ENCODE results near the gene ELMO1. TPM values are rescaled to one million over a fixed set of nuclear protein-coding genes. Genes with fewer than 3 reads are reported as not detected.

The ELMO1 gene
- total and polyA plus RNA-seq, 4 donors: 29.2 to 98.3 (median 86.8) TPM

GRCh38 chr7:37265006-37265405 lies 183.7 kb downstream of the ELMO1 start:
- 94% methylated on average over 1 of the region's 1 CpG for WGBS (ENCODE audit: insufficient coverage)
- DNase-seq (ENCODE audit: low read depth in 4 of 6, low spot score in 6 of 6): no peak
- no peak overlapping the region for H3K27ac ChIP-seq (ENCODE audit: low read depth, low read length)

DNA sequence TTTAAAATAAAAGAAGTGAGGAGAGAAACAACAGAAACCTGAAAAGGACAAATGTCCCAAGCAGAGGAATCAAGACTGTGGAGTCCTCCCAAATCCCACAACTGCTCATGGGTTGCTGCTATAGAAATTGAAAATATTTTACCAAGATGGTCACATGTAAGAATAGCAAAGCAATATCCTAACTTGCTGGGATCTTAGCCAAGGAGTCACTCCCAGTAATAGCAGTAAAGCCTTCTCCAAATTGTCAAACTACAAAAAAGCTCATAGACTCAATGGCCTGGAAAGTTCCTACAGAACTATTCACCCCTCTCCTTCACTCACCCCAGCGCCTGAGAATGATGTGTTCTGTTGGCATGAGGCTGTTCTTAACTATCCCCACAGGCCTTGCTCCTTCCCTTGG lies 186.5 kb downstream of the ELMO1 start:
- no peak overlapping the region for H3K27ac ChIP-seq (ENCODE audit: low read depth, low read length)

More at GRCh38 chr7:37265006-37265405, 183.7 kb downstream of the ELMO1 start:
- Histone ChIP-seq H3K27me3 (ENCODE audit: control insufficient read depth, insufficient read depth, low read length) (no peaks in the 10 kb centered on the region), H3K9me3 (ENCODE audit: control insufficient read depth, insufficient read depth, low read length) (no peaks in the 10 kb centered on the region), H3K4me1 (ENCODE audit: control insufficient read depth, insufficient read depth, low read length) (no peaks in the 10 kb centered on the region), H3K36me3 (ENCODE audit: control insufficient read depth, insufficient read depth, low read length) (no peaks in the 10 kb centered on the region), H3K4me3 (ENCODE audit: low read depth, low read length) (no peak overlapping the region)

GRCh38 chr7:37259319-37259821 lies 189.3 kb downstream of the ELMO1 start:
- Histone ChIP-seq H3K4me1 (ENCODE audit: control insufficient read depth, insufficient read depth, low read length) (no peaks in the 10 kb centered on the region), H3K27ac (ENCODE audit: low read depth, low read length) (no peak overlapping the region), H3K4me3 (ENCODE audit: low read depth, low read length) (no peak overlapping the region), H3K27me3 (ENCODE audit: control insufficient read depth, insufficient read depth, low read length) (no peaks in the 10 kb centered on the region), H3K9me3 (ENCODE audit: control insufficient read depth, insufficient read depth, low read length) (no peaks in the 10 kb centered on the region), H3K36me3 (ENCODE audit: control insufficient read depth, insufficient read depth, low read length) (no peaks in the 10 kb centered on the region)
- DNase-seq (ENCODE audit: low read depth in 4 of 6, low spot score in 6 of 6): peak in 1 of 6 donors; percentile 48
- 61% methylated on average over 5 of the region's 11 CpGs for WGBS (ENCODE audit: insufficient coverage)

More for the DNA sequence above, 186.5 kb downstream of the ELMO1 start:
- H3K4me1 ChIP-seq (ENCODE audit: control insufficient read depth, insufficient read depth, low read length): no peaks in the 10 kb centered on the region
- no peak overlapping the region for H3K4me3 ChIP-seq (ENCODE audit: low read depth, low read length)
- DNase-seq (ENCODE audit: low read depth in 4 of 6, low spot score in 6 of 6): no peak
- no peaks in the 10 kb centered on the region for H3K9me3 ChIP-seq (ENCODE audit: control insufficient read depth, insufficient read depth, low read length)
- WGBS (ENCODE audit: insufficient coverage): no CpG with 5 or more reads among the region's 1 CpG
- H3K27me3 ChIP-seq (ENCODE audit: control insufficient read depth, insufficient read depth, low read length): no peaks in the 10 kb centered on the region
- H3K36me3 ChIP-seq (ENCODE audit: control insufficient read depth, insufficient read depth, low read length): no peaks in the 10 kb centered on the region

GRCh38 chr7:37256631-37257030 lies 192.0 kb downstream of the ELMO1 start:
- Histone ChIP-seq H3K9me3 (ENCODE audit: control insufficient read depth, insufficient read depth, low read length) (no peaks in the 10 kb centered on the region), H3K27me3 (ENCODE audit: control insufficient read depth, insufficient read depth, low read length) (no peaks in the 10 kb centered on the region), H3K36me3 (ENCODE audit: control insufficient read depth, insufficient read depth, low read length) (no peaks in the 10 kb centered on the region), H3K4me3 (ENCODE audit: low read depth, low read length) (no peak overlapping the region), H3K4me1 (ENCODE audit: control insufficient read depth, insufficient read depth, low read length) (no peaks in the 10 kb centered on the region), H3K27ac (ENCODE audit: low read depth, low read length) (no peak overlapping the region)
- no peak for DNase-seq (ENCODE audit: low read depth in 4 of 6, low spot score in 6 of 6)

DNA sequence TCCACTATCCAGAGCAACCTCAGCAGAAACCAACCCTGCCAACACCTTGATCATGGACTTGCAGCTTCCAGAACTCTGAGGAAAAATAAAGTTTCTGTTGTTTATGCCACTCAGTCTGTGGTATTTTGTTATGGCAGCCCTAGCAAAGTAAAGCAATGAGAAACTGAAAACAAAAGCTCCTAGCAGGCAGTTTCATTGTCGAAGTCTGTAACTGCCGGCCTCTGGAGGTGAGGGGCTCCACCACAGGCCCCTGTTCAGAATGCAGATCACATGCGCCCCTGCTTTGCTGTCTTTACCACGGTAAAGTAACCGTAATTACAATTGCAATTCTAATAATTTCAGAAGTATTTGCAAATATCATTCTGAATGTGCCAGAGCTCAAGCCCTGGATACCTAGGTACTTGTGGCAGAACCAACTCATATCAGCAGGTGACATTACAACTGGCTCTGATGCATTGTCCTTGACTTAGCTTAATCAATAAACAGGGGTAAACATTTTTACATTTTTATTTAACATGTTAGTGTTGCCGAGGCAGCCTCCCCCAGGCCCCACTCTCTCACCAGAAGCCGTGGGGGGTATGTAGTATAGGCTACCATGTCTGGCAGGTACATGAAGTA lies 193.2 kb downstream of the ELMO1 start:
- WGBS (ENCODE audit: insufficient coverage): 51% methylated on average over 2 of the region's 7 CpGs
- no peaks in the 10 kb centered on the region for H3K36me3 ChIP-seq (ENCODE audit: control insufficient read depth, insufficient read depth, low read length)
- H3K4me1 ChIP-seq (ENCODE audit: control insufficient read depth, insufficient read depth, low read length): no peaks in the 10 kb centered on the region
- no peak overlapping the region for H3K4me3 ChIP-seq (ENCODE audit: low read depth, low read length)
- H3K9me3 ChIP-seq (ENCODE audit: control insufficient read depth, insufficient read depth, low read length): no peaks in the 10 kb centered on the region
- no peaks in the 10 kb centered on the region for H3K27me3 ChIP-seq (ENCODE audit: control insufficient read depth, insufficient read depth, low read length)
- no peak overlapping the region for H3K27ac ChIP-seq (ENCODE audit: low read depth, low read length)
- no peak for DNase-seq (ENCODE audit: low read depth in 4 of 6, low spot score in 6 of 6)

- no peak overlapping the region for H3K27ac ChIP-seq (ENCODE audit: low read depth, low read length)
- DNase-seq (ENCODE audit: low read depth in 4 of 6, low spot score in 6 of 6): no peak
These were observed 197.4 kb downstream of the ELMO1 start for GRCh38 chr7:37251222-37251621.

DNA sequence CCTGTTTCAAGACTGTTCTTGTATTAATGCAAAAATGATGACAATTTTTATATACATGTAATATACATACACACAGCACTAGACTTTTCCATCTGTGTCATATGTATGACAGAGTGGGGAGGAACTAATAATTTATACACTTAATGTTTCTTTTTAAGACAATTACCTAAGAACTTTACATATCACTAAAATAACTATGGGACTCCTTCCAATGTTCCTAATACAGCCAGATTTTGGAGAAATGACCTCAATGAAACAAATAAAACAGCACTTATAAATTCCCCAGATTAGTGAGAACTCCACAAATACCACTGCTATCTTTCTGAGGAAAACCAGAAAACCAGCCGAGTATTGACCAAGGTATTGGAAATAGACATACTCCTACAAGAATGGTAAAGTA lies 199.4 kb downstream of the ELMO1 start:
- no peaks in the 10 kb centered on the region for H3K27me3 ChIP-seq (ENCODE audit: control insufficient read depth, insufficient read depth, low read length)
- H3K4me1 ChIP-seq (ENCODE audit: control insufficient read depth, insufficient read depth, low read length): peaks cover 4% of the 10 kb centered on the region
- DNase-seq (ENCODE audit: low read depth in 4 of 6, low spot score in 6 of 6): no peak
- H3K9me3 ChIP-seq (ENCODE audit: control insufficient read depth, insufficient read depth, low read length): no peaks in the 10 kb centered on the region
- no CpG with 5 or more reads among the region's 1 CpG for WGBS (ENCODE audit: insufficient coverage)
- no peak overlapping the region for H3K4me3 ChIP-seq (ENCODE audit: low read depth, low read length)
- H3K36me3 ChIP-seq (ENCODE audit: control insufficient read depth, insufficient read depth, low read length): no peaks in the 10 kb centered on the region
- no peak overlapping the region for H3K27ac ChIP-seq (ENCODE audit: low read depth, low read length)

More at GRCh38 chr7:37251222-37251621, 197.4 kb downstream of the ELMO1 start:
- Histone ChIP-seq H3K9me3 (ENCODE audit: control insufficient read depth, insufficient read depth, low read length) (no peaks in the 10 kb centered on the region), H3K27me3 (ENCODE audit: control insufficient read depth, insufficient read depth, low read length) (no peaks in the 10 kb centered on the region), H3K4me1 (ENCODE audit: control insufficient read depth, insufficient read depth, low read length) (peaks cover 4% of the 10 kb centered on the region), H3K36me3 (ENCODE audit: control insufficient read depth, insufficient read depth, low read length) (no peaks in the 10 kb centered on the region), H3K4me3 (ENCODE audit: low read depth, low read length) (no peak overlapping the region)

DNA sequence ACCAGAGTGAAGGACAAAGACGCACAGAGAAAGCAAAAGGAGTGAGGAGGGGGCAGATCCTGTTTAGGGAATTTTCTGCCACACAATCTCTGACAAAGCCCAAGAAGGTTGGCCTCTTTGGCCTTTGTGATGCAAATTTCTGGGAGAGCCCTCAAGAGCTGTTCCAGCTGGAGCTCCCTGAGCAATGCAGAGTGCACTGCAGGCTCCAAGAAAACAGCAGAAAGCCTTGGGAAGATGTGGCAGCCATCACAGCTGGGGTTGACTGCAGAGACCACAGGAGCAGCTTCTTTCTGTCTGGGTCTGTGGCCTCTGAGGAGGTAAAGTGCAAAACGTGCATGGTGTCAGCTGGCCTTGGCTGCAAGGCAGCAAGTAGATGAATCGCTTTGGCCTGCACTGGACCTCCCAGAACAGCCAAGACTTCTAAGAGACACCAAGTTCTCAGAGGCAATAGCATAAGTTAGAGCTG lies 200.2 kb downstream of the ELMO1 start:
- H3K36me3 ChIP-seq (ENCODE audit: control insufficient read depth, insufficient read depth, low read length): no peaks in the 10 kb centered on the region
- no peaks in the 10 kb centered on the region for H3K27me3 ChIP-seq (ENCODE audit: control insufficient read depth, insufficient read depth, low read length)
- no peak overlapping the region for H3K27ac ChIP-seq (ENCODE audit: low read depth, low read length)
- H3K4me1 ChIP-seq (ENCODE audit: control insufficient read depth, insufficient read depth, low read length): peaks cover 4% of the 10 kb centered on the region
- peak in 2 of 6 donors; percentile 36 to 74 for DNase-seq (ENCODE audit: low read depth in 4 of 6, low spot score in 6 of 6)
- WGBS (ENCODE audit: insufficient coverage): 27% methylated on average over 3 of the region's 3 CpGs
- no peaks in the 10 kb centered on the region for H3K9me3 ChIP-seq (ENCODE audit: control insufficient read depth, insufficient read depth, low read length)
- H3K4me3 ChIP-seq (ENCODE audit: low read depth, low read length): no peak overlapping the region

GRCh38 chr7:37247861-37248260 lies 200.8 kb downstream of the ELMO1 start:
- H3K9me3 ChIP-seq (ENCODE audit: control insufficient read depth, insufficient read depth, low read length): no peaks in the 10 kb centered on the region
- H3K27ac ChIP-seq (ENCODE audit: low read depth, low read length): no peak overlapping the region
- no CpG with 5 or more reads among the region's 2 CpGs for WGBS (ENCODE audit: insufficient coverage)
- no peaks in the 10 kb centered on the region for H3K36me3 ChIP-seq (ENCODE audit: control insufficient read depth, insufficient read depth, low read length)
- peak in 1 of 6 donors; percentile 21 for DNase-seq (ENCODE audit: low read depth in 4 of 6, low spot score in 6 of 6)
- H3K4me3 ChIP-seq (ENCODE audit: low read depth, low read length): no peak overlapping the region
- H3K4me1 ChIP-seq (ENCODE audit: control insufficient read depth, insufficient read depth, low read length): peaks cover 4% of the 10 kb centered on the region
- H3K27me3 ChIP-seq (ENCODE audit: control insufficient read depth, insufficient read depth, low read length): no peaks in the 10 kb centered on the region

- Histone ChIP-seq H3K36me3 (ENCODE audit: control insufficient read depth, insufficient read depth, low read length) (no peaks in the 10 kb centered on the region), H3K4me1 (ENCODE audit: control insufficient read depth, insufficient read depth, low read length) (peaks cover 4% of the 10 kb centered on the region), H3K4me3 (ENCODE audit: low read depth, low read length) (no peak overlapping the region), H3K27me3 (ENCODE audit: control insufficient read depth, insufficient read depth, low read length) (no peaks in the 10 kb centered on the region), H3K27ac (ENCODE audit: low read depth, low read length) (no peak overlapping the region), H3K9me3 (ENCODE audit: control insufficient read depth, insufficient read depth, low read length) (no peaks in the 10 kb centered on the region)
- 94% methylated on average over 2 of the region's 5 CpGs for WGBS (ENCODE audit: insufficient coverage)
- no peak for DNase-seq (ENCODE audit: low read depth in 4 of 6, low spot score in 6 of 6)
These were observed 203.1 kb downstream of the ELMO1 start for GRCh38 chr7:37245590-37245989.
